Brain pericyte (primary cell): Measurements from ENCODE around the gene ADAM10.

ENCODE experiments used
- DNase-seq: peaks from one replicate; pipeline ENCODE4 v3.0.0-alpha.2; 2012; ENCODE audit warnings: low read depth, low spot score

Gene ADAM10

DNA sequence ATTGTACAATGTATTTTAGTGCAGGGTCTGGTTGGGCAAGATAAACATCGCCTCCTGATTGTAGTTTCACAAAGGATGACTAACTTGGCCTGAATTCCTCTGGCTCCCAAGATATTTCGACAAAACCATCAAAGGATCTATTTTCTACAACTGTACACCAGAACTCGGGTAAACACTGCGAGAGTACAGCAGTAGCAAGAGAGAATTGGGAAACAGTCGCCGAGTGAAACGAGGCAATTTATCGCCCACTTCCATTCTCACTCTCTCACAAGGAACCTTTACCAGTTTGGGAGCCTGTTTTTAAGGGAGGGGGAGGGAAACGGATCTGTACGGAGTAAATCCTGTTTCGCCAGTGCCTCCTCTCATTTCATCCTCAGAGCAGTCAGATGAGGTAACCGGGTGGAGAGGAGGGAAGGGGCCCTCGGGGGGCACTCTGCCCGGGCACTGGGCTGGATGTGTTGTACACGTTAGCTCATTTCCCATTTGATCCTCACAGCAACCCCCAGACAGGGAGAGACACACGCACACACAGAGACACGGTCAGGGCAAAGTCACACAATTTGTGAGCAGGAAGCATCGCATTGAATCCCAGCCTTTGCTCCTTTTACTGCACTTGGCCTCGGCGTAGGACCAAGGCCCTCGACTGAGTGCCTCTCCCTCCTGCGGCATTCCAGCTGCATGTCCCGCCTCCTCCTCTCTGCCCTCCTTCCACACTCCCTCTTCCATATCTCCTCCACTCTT, 197.6 kb downstream of the ADAM10 start:
- peak; percentile 55 for DNase-seq

GRCh38 chr15:58551084-58551763, 198.3 kb downstream of the ADAM10 start:
- DNase-seq: no peak

DNA sequence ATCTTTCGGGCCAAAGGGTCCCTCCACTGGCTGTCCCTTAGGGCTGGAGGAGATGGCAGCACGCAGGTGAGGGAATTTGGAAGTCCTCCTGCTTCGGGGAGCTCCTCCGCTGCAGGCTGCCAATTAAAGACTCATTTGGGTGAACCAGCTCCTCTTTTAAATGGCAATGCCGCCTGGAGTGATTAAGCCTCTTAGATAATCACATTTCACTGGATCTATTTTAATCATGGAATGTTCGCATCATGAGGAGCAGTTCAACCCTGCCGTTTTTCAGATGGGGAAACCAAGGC, 199.8 kb downstream of the ADAM10 start:
- DNase-seq: no peak

DNA sequence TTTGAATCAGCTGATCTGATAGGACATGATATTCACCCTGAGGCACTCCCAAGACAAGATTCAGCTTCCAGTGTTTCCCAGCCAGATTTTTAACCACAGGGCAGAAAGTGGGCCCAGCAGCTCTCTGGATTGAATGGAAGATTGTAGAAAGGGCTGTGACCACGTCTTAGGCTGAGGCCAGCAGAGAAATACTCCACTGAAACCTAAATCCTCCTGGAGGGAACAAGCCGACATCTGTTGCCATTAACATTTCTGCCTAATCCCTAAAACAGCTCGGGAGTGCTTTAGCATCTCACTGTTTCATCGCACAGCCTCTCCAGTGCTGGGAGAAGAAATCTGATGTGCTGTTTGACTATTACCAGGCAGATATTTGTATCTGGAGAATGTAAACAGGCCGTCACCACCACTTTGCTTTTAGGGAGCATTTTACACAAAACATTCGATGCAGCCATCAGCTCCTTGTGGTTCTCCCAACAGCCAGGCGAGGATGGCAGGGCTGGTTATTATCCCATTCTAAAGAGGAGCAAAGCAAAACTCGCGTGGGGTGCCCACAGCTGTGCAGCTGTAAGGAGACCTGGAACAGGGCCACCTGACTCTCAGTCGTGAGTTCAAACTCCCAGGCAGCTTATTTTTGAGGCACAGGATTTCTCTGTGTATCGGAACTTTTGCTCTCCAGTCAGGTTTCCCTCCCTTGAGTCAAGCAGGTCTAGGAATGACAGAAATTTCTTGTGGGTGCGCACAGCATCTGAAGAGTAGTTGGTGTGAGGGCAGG, 200.3 kb downstream of the ADAM10 start:
- DNase-seq: no peak

DNA sequence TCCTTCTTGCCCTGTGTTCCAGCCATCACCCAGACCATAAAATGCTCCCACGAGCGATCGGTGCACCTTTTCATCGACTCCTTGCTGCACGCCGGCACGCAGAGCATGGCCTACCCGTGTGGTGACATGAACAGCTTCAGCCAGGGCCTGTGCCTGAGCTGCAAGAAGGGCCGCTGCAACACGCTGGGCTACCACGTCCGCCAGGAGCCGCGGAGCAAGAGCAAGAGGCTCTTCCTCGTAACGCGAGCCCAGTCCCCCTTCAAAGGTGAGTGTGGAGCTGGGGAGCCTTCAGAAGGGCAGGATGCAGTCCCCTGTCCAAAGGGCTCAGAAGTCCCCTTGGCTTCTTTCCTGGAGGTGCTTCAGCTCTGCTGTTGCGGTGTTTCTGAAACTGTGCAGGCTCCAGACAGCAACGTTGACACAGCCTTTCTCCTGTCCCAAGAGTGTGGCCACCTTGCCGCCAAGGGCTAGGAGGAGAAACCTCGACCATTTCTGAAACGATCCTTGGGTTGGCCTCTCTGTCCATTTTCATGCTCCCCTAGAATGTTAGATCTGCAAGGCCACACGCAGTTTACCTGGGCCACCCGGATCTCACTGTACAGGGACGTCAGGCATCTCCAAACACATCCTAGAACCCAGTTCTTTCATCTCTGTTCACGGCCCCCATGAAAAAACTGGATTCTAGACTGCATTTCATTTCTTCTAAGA, 201.0 kb downstream of the ADAM10 start:
- no peak for DNase-seq

- DNase-seq: no peak
Measured at GRCh38 chr15:58547628-58548307, 201.7 kb downstream of the ADAM10 start.

GRCh38 chr15:58546635-58547627, 202.6 kb downstream of the ADAM10 start:
- DNase-seq: no peak

- DNase-seq: no peak
Measured at GRCh38 chr15:58546066-58546591, 203.4 kb downstream of the ADAM10 start.

- DNase-seq: no peak
Measured at GRCh38 chr15:58545307-58546065, 204.0 kb downstream of the ADAM10 start.

GRCh38 chr15:58544756-58545155, 204.8 kb downstream of the ADAM10 start:
- DNase-seq: no peak

- no peak for DNase-seq
Measured at GRCh38 chr15:58543664-58544335, 205.7 kb downstream of the ADAM10 start.

- DNase-seq: no peak
Measured at GRCh38 chr15:58541410-58542087, 208.0 kb downstream of the ADAM10 start.

GRCh38 chr15:58539548-58539947, 210.0 kb downstream of the ADAM10 start:
- DNase-seq: no peak

- DNase-seq: no peak
Measured at GRCh38 chr15:58538901-58539300, 210.6 kb downstream of the ADAM10 start.
